ENCODE results near the gene CCDC30.
A peak's percentile ranks its signal among the peaks of the same experiment; 100 is the strongest.
"Not testable (repeated sequence)": the region's sequence is repeated elsewhere in the genome, so short reads cannot be mapped to it uniquely, and the experiment has no call there.

CCDC30 gene

GRCh38 chr1:42660907-42661500, 197.9 kb downstream of the CCDC30 start:
- no peak for FAIRE-seq

GRCh38 chr1:42669936-42670335, 206.8 kb downstream of the CCDC30 start:
- FAIRE-seq, result no peak

GRCh38 chr1:42670425-42670824, 207.3 kb downstream of the CCDC30 start:
- FAIRE-seq, result no peak

GRCh38 chr1:42674214-42674613, 211.1 kb downstream of the CCDC30 start:
- no peak for FAIRE-seq

- FAIRE-seq, result no peak
Measured at GRCh38 chr1:42674682-42675081, 211.6 kb downstream of the CCDC30 start.

GRCh38 chr1:42675467-42675866, 212.4 kb downstream of the CCDC30 start:
- no peak for FAIRE-seq

- FAIRE-seq, result no peak
Measured at GRCh38 chr1:42676534-42677087, 213.5 kb downstream of the CCDC30 start.

GRCh38 chr1:42679364-42679983, 216.4 kb downstream of the CCDC30 start:
- FAIRE-seq, result no peak

GRCh38 chr1:42680055-42680454, 217.0 kb downstream of the CCDC30 start:
- FAIRE-seq, result no peak

GRCh38 chr1:42680921-42681683, 218.0 kb downstream of the CCDC30 start:
- no peak for FAIRE-seq

- FAIRE-seq, result peak; percentile 97
Measured at GRCh38 chr1:42681741-42682483, 218.8 kb downstream of the CCDC30 start, which contains the start of gene YBX1. TSS of gene YBX1 (plus strand) at chr1:42682418. CDS start at chr1:42682566, 148 bp downstream.

- FAIRE-seq, result not testable (repeated sequence)
Measured at GRCh38 chr1:42682484-42682738, 219.3 kb downstream of the CCDC30 start.

GRCh38 chr1:42682739-42683531, 219.8 kb downstream of the CCDC30 start:
- no peak for FAIRE-seq

GRCh38 chr1:42684139-42684538, 221.1 kb downstream of the CCDC30 start:
- FAIRE-seq, result no peak

- FAIRE-seq, result no peak
Measured at GRCh38 chr1:42686418-42686817, 223.3 kb downstream of the CCDC30 start.

- FAIRE-seq, result no peak
Measured at GRCh38 chr1:42689912-42690311, 226.8 kb downstream of the CCDC30 start.

GRCh38 chr1:42690477-42691156, 227.5 kb downstream of the CCDC30 start:
- peak; percentile 27 for FAIRE-seq

GRCh38 chr1:42691157-42691498, 228.0 kb downstream of the CCDC30 start:
- no peak for FAIRE-seq

- no peak for FAIRE-seq
Measured at GRCh38 chr1:42692461-42692860, 229.4 kb downstream of the CCDC30 start.

GRCh38 chr1:42692911-42693310, 229.8 kb downstream of the CCDC30 start:
- FAIRE-seq, result no peak

GRCh38 chr1:42698081-42698813, 235.2 kb downstream of the CCDC30 start:
- FAIRE-seq, result no peak
